Liver (tissue), 9 donors: Measurements from ENCODE around the gene PACSIN2. TPM values are rescaled to one million over a fixed set of nuclear protein-coding genes. Genes with fewer than 3 reads are reported as not detected.

Source experiments
- DNase-seq: peaks from one replicate; pipeline ENCODE4 v3.0.0-alpha.2; 2017; ENCODE audit warnings: low spot score
- H3K27ac ChIP-seq, 2 donors: one replicate each; pipeline ENCODE4 v1.7.0; 2013; ENCODE audit warnings: inconsistent platforms in 2 of 2, low read length in 2 of 2, control low read depth in 1 of 2, low read depth in 1 of 2, mild to moderate bottlenecking in 1 of 2
- H3K27me3 ChIP-seq, 4 donors: one replicate each; pipeline versions ENCODE4 v1.6.1 to v1.7.0; 2013; ENCODE audit warnings: low read length in 3 of 4, inconsistent platforms in 1 of 4, mild to moderate bottlenecking in 1 of 4, moderate library complexity in 1 of 4; ENCODE audit not compliant: control insufficient read depth in 4 of 4, insufficient read depth in 4 of 4
- H3K36me3 ChIP-seq, 4 donors: one replicate each; pipeline versions ENCODE4 v1.6.1 to v1.7.0; 2013; ENCODE audit warnings: low read length in 3 of 4, mild to moderate bottlenecking in 3 of 4, low read depth in 1 of 4, moderate library complexity in 1 of 4; ENCODE audit not compliant: control insufficient read depth in 4 of 4, insufficient read depth in 3 of 4
- H3K4me1 ChIP-seq, 4 donors: one replicate each; pipeline versions ENCODE4 v1.6.1 to v1.7.0; 2013; ENCODE audit warnings: low read length in 3 of 4, mild to moderate bottlenecking in 3 of 4, moderate library complexity in 1 of 4; ENCODE audit not compliant: control insufficient read depth in 4 of 4, insufficient read depth in 4 of 4
- H3K4me3 ChIP-seq, 3 donors: one replicate each; pipeline versions ENCODE4 v1.6.1 to v1.7.0; 2013; ENCODE audit warnings: low read length in 3 of 3, control low read depth in 1 of 3, low read depth in 1 of 3, mild to moderate bottlenecking in 1 of 3
- H3K9ac ChIP-seq, 2 donors: one replicate each; pipeline ENCODE4 v1.7.0; 2013; ENCODE audit warnings: low read length in 2 of 2, mild to moderate bottlenecking in 2 of 2, moderate library complexity in 2 of 2, control low read depth in 1 of 2, low read depth in 1 of 2
- H3K9me3 ChIP-seq, 4 donors: one replicate each; pipeline versions ENCODE4 v1.6.1 to v1.7.0; 2013; ENCODE audit warnings: low read length in 3 of 4; ENCODE audit not compliant: control insufficient read depth in 4 of 4
- ATF3 ChIP-seq: IDR thresholded peaks from 2 replicates; pipeline ENCODE4 v1.6.1; 2016; ENCODE audit warnings: antibody characterized with exemption
- CTCF ChIP-seq: fragments of 150-350 bp; IDR thresholded peaks from 2 replicates; pipeline ENCODE4 v1.5.1; 2017; ENCODE audit warnings: improper control_type of control experiment, low read depth, low read length; ENCODE audit not compliant: missing input control
- EGR1 ChIP-seq, 2 donors: IDR thresholded peaks; 2 replicates each; pipeline ENCODE4 v1.6.1; 2016 to 2018; ENCODE audit warnings: antibody characterized with exemption in 2 of 2, low read depth in 2 of 2
- FOXA1 ChIP-seq: IDR thresholded peaks from 2 replicates; pipeline ENCODE4 v1.6.1; 2016; ENCODE audit warnings: antibody characterized with exemption
- FOXA2 ChIP-seq: IDR thresholded peaks from 2 replicates; pipeline ENCODE4 v1.6.1; 2016; ENCODE audit warnings: antibody characterized with exemption
- GABPA ChIP-seq, 2 donors: IDR thresholded peaks in 1 of 2; conservative IDR thresholded peaks in 1 of 2; 2 replicates each; pipeline ENCODE4 v1.6.1; 2016; ENCODE audit warnings: antibody characterized with exemption in 2 of 2, mild to moderate bottlenecking in 1 of 2, moderate library complexity in 1 of 2
- HNF4A ChIP-seq, 2 donors: conservative IDR thresholded peaks; 2 replicates each; pipeline ENCODE4 v1.6.1; 2016; ENCODE audit warnings: antibody characterized with exemption in 2 of 2, mild to moderate bottlenecking in 2 of 2
- HNF4G ChIP-seq: IDR thresholded peaks from 2 replicates; pipeline ENCODE4 v1.6.1; 2016; ENCODE audit warnings: antibody characterized with exemption
- JUND ChIP-seq, 2 donors: IDR thresholded peaks; 2 replicates each; pipeline ENCODE4 v1.6.1; 2016; ENCODE audit warnings: antibody characterized with exemption in 2 of 2
- MAX ChIP-seq: IDR thresholded peaks from 2 replicates; pipeline ENCODE4 v1.6.1; 2016; ENCODE audit warnings: antibody characterized with exemption
- NR2F2 ChIP-seq: IDR thresholded peaks from 2 replicates; pipeline ENCODE4 v1.6.1; 2016; ENCODE audit warnings: antibody characterized with exemption
- RAD21 ChIP-seq, 2 donors: IDR thresholded peaks; 2 replicates each; pipeline ENCODE4 v1.6.1; 2016; ENCODE audit warnings: antibody characterized with exemption in 2 of 2, mild to moderate bottlenecking in 2 of 2
- REST ChIP-seq: IDR thresholded peaks from 2 replicates; pipeline ENCODE4 v1.6.1; 2016; ENCODE audit warnings: antibody characterized with exemption, mild to moderate bottlenecking
- RXRA ChIP-seq, 2 donors: IDR thresholded peaks; 2 replicates each; pipeline ENCODE4 v1.6.1; 2017 to 2018; ENCODE audit warnings: antibody characterized with exemption in 2 of 2, mild to moderate bottlenecking in 1 of 2
- SP1 ChIP-seq: IDR thresholded peaks from 2 replicates; pipeline ENCODE4 v1.6.1; 2018; ENCODE audit warnings: antibody characterized with exemption, mild to moderate bottlenecking
- TAF1 ChIP-seq: conservative IDR thresholded peaks from 2 replicates; pipeline ENCODE4 v1.6.1; 2016; ENCODE audit warnings: antibody characterized with exemption, mild to moderate bottlenecking
- YY1 ChIP-seq: IDR thresholded peaks from 2 replicates; pipeline ENCODE4 v1.6.1; 2016; ENCODE audit warnings: antibody characterized with exemption, mild to moderate bottlenecking
- ZBTB33 ChIP-seq: IDR thresholded peaks from 2 replicates; pipeline ENCODE4 v1.6.1; 2016; ENCODE audit warnings: antibody characterized with exemption
- WGBS: extraction: QIAGEN DNeasy Blood & Tissue Kit; methylation state at CpG from one replicate; pipeline ENCODE4 v1.1.7; 2013; 5-methylcytosine and 5-hydroxymethylcytosine counted together
- polyA plus RNA-seq, 2 donors: library from polyadenylated mRNA; stranded (reverse) in 1 of 2; unstranded in 1 of 2; fragments of 200-250 nt in 1 of 2; fragments of >200 nt in 1 of 2; fragmentation: Nextera tagmentation in 1 of 2; extraction: Ambion mirVana in 1 of 2; gene quantifications; one replicate each; pipeline versions ENCODE4 v1.2.1 to v1.2.3, GENCODE V29; 2013 to 2015
- total RNA-seq, 2 donors: library from RNA; depleted of rRNA; stranded (reverse); fragments of >200 nt; gene quantifications; one replicate each; pipeline ENCODE4 v1.2.3, GENCODE V29; 2014
- donor health status: healthy.
- donor health status: healthy.
- donor health status: healthy.
- donor health status: healthy.
- donor health status: healthy.

Gene PACSIN2
- total and polyA plus RNA-seq, 4 donors = 9.1 to 31.4 (median 17.0) TPM

- H3K27ac ChIP-seq = peak overlapping the region; percentile 78 to 91
- WGBS = 60% methylated on average over 6 of the region's 6 CpGs
- no peak overlapping the region for H3K9ac ChIP-seq
- H3K4me1 ChIP-seq = peaks cover 5 to 35% (median 28%) of the 10 kb centered on the region in 4 donors
- no peak overlapping the region for H3K4me3 ChIP-seq
- no peaks in the 10 kb centered on the region for H3K9me3 ChIP-seq
- no peaks in the 10 kb centered on the region for H3K27me3 ChIP-seq
- DNase-seq = no peak
- TF ChIP-seq NR2F2 (peak; percentile 41), ZBTB33 (no peak), GABPA (IDR thresholded peaks at IDR 0.05 in 1 of 2, conservative IDR thresholded peaks at IDR 0.05 in 1 of 2) (no peak), RAD21 (IDR thresholded peaks at IDR 0.05) (peak in 1 of 2 donors; percentile 24)
- peaks cover 0 to 11% (median 3%) of the 10 kb centered on the region in 4 donors for H3K36me3 ChIP-seq
Observed at GRCh38 chr22:42906605-42907348, 108.2 kb downstream of the PACSIN2 start.

GRCh38 chr22:42905702-42906183 lies 109.2 kb downstream of the PACSIN2 start:
- Histone ChIP-seq H3K27ac (peak overlapping the region; percentile 78 to 91), H3K27me3 (no peaks in the 10 kb centered on the region), H3K9me3 (no peaks in the 10 kb centered on the region), H3K36me3 (peaks cover 0 to 15% (median 3%) of the 10 kb centered on the region in 4 donors), H3K4me1 (peaks cover 5 to 32% (median 28%) of the 10 kb centered on the region in 4 donors), H3K9ac (no peak overlapping the region), H3K4me3 (no peak overlapping the region)
- WGBS = 35% methylated on average over 5 of the region's 5 CpGs
- TF ChIP-seq REST (peak; percentile 90), SP1 (peak; percentile 49), ZBTB33 (no peak), TAF1 (no peak), JUND (IDR thresholded peaks at IDR 0.05) (no peak), ATF3 (no peak), MAX (peak; percentile 86), HNF4G (no peak), HNF4A (conservative IDR thresholded peaks at IDR 0.05) (peak; percentile 33 to 63), NR2F2 (no peak), CTCF (no peak), RXRA (IDR thresholded peaks at IDR 0.05) (peak; percentile 34 to 78), EGR1 (IDR thresholded peaks at IDR 0.05; ENCODE audit: low read depth in 2 of 2) (peak; percentile 60 to 88), FOXA2 (peak; percentile 11), FOXA1 (peak; percentile 60), YY1 (peak; percentile 95), RAD21 (IDR thresholded peaks at IDR 0.05) (peak; percentile 53 to 59), GABPA (IDR thresholded peaks at IDR 0.05 in 1 of 2, conservative IDR thresholded peaks at IDR 0.05 in 1 of 2) (peak in 1 of 2 donors; percentile 38)
- DNase-seq = no peak
